GM12878 (cell line): ENCODE measurements around the gene NPHP3. TPM values are rescaled to one million over a fixed set of nuclear protein-coding genes. Genes with fewer than 3 reads are reported as not detected.

Experiments
- ATAC-seq: fragments of 200-7000 bp; cut with Tn5 transposase; 3 replicates; pipeline ENCODE4 v1.9.1; 2020; ENCODE audit warnings: mild to moderate bottlenecking, moderate library complexity
- BruUV-seq: library from RNA; stranded (reverse); fragments of 400-500 nt; replicated peaks from 2 replicates; lab custom pipeline; 2021; lab: Mats Ljungman, UMichigan
- CTCF ChIA-PET: fragments of 300-600 bp; sonication (Branson Sonifier 250); formaldehyde crosslinking; extraction: SDS; loops from one replicate; lab custom pipeline; 2021; ENCODE audit warnings: inconsistent platforms; lab: Yijun Ruan, JAX
- POLR2A ChIA-PET: fragments of 350-600 bp; formaldehyde crosslinking; extraction: SDS; loops from one replicate; lab custom pipeline; 2021; ENCODE audit warnings: inconsistent platforms; lab: Charles Lee
- RAD21 ChIA-PET: fragments of 300-600 bp; sonication (Branson Sonifier 250); formaldehyde crosslinking; loops from one replicate; lab custom pipeline; 2023; ENCODE audit warnings: antibody characterized with exemption; ENCODE audit not compliant: unreplicated experiment; lab: Charles Lee
- SMC1A ChIA-PET: fragments of 300-600 bp; sonication (Branson Sonifier 250); formaldehyde crosslinking; loops from one replicate; lab custom pipeline; 2023; ENCODE audit not compliant: unreplicated experiment, uncharacterized antibody; lab: Charles Lee
- DNase-seq: peaks from one replicate; pipeline ENCODE4 v3.0.0-alpha.2; 2011; ENCODE audit warnings: low read depth, low spot score
- FAIRE-seq: peaks from 3 replicates; lab custom pipeline; 2011; peaks lifted over from hg19 to GRCh38; lab: Jason Lieb, UNC
- H2AFZ ChIP-seq: 2 replicates; pipeline ENCODE4 v1.6.0; 2011; ENCODE audit warnings: low read depth, low read length, control low read depth; ENCODE audit not compliant: control insufficient read depth
- H3K27ac ChIP-seq: 2 replicates; pipeline ENCODE4 v1.5.1; 2011; ENCODE audit warnings: control low read depth; ENCODE audit not compliant: control insufficient read depth, insufficient read depth
- H3K27me3 ChIP-seq, 2 experiments: replicated peaks in 1 of 2; 2 replicates each; pipeline versions ENCODE4 v1.6.0 to v1.6.1; 2011; ENCODE audit warnings: low read length in 1 of 2; ENCODE audit not compliant: control insufficient read depth in 2 of 2, insufficient read depth in 2 of 2
- H3K36me3 ChIP-seq, 2 experiments: 2 replicates each; pipeline ENCODE4 v1.5.1; 2011; ENCODE audit warnings: low read length in 1 of 2; ENCODE audit not compliant: control insufficient read depth in 2 of 2, insufficient read depth in 2 of 2
- H3K4me1 ChIP-seq: 2 replicates; pipeline ENCODE4 v1.6.1; 2011; ENCODE audit warnings: mild to moderate bottlenecking, low read length, moderate library complexity, mixed read lengths; ENCODE audit not compliant: control insufficient read depth, insufficient read depth
- H3K4me2 ChIP-seq: 2 replicates; pipeline ENCODE4 v1.6.0; 2011; ENCODE audit warnings: control low read depth; ENCODE audit not compliant: control insufficient read depth, insufficient read depth
- H3K4me3 ChIP-seq: fragments of 200-600 bp; sonication (generic); 2 replicates; pipeline ENCODE4 v1.5.1; 2016
- H3K79me2 ChIP-seq: 2 replicates; pipeline ENCODE4 v1.6.0; 2011; ENCODE audit warnings: low read length; ENCODE audit not compliant: control insufficient read depth, insufficient read depth
- H3K9ac ChIP-seq: 2 replicates; pipeline ENCODE4 v1.8.0; 2011; ENCODE audit warnings: low read length, control low read depth, mixed read lengths; ENCODE audit not compliant: control insufficient read depth, insufficient read depth
- H3K9me3 ChIP-seq: replicated peaks from 3 replicates; pipeline ENCODE4 v1.5.1; 2011; ENCODE audit warnings: mild to moderate bottlenecking, low read length; ENCODE audit not compliant: control insufficient read depth, insufficient read depth
- H4K20me1 ChIP-seq: 2 replicates; pipeline ENCODE4 v1.6.0; 2011; ENCODE audit not compliant: control insufficient read depth, insufficient read depth
- ASH2L ChIP-seq: fragments of 300-600, 200-600 bp; sonication (generic); IDR thresholded peaks from 2 replicates; pipeline ENCODE4 v1.6.1; 2017; ENCODE audit warnings: low read depth, mild to moderate bottlenecking, borderline replicate concordance
- CREB1 ChIP-seq: IDR thresholded peaks from 2 replicates; pipeline ENCODE4 v1.6.1; 2012; ENCODE audit warnings: low read depth, mild to moderate bottlenecking, inconsistent platforms
- HCFC1 ChIP-seq: fragments of 150-350 bp; IDR thresholded peaks from 2 replicates; pipeline ENCODE4 v1.6.1; 2014; ENCODE audit warnings: low read length
- IRF4 ChIP-seq: IDR thresholded peaks from 2 replicates; pipeline ENCODE4 v1.6.1; 2011; ENCODE audit warnings: low read depth, low read length
- IRF5 ChIP-seq: fragments of 450-650 bp; IDR thresholded peaks from 2 replicates; pipeline ENCODE4 v1.6.1; 2017; ENCODE audit warnings: borderline replicate concordance
- KDM1A ChIP-seq: fragments of 200-600 bp; sonication (generic); IDR thresholded peaks from 2 replicates; pipeline ENCODE4 v1.6.1; 2016; ENCODE audit warnings: borderline replicate concordance
- KLF5 ChIP-seq: fragments of 450-650 bp; IDR thresholded peaks from 2 replicates; pipeline ENCODE4 v1.6.1; 2014; ENCODE audit warnings: mild to moderate bottlenecking; ENCODE audit not compliant: partially characterized antibody
- RB1 ChIP-seq: fragments of 450-650 bp; formaldehyde crosslinking; IDR thresholded peaks from 2 replicates; pipeline ENCODE4 v1.6.1; 2017; ENCODE audit warnings: mild to moderate bottlenecking, borderline replicate concordance
- SMARCA5 ChIP-seq: fragments of 450-650 bp; IDR thresholded peaks from 2 replicates; pipeline ENCODE4 v1.6.1; 2017; ENCODE audit warnings: mild to moderate bottlenecking
- YBX1 ChIP-seq: fragments of 450-650 bp; IDR thresholded peaks from 2 replicates; pipeline ENCODE4 v1.6.1; 2016; ENCODE audit warnings: antibody characterized with exemption
- ZNF384 ChIP-seq: IDR thresholded peaks from 2 replicates; pipeline ENCODE4 v1.6.1; 2012; ENCODE audit warnings: low read depth, mild to moderate bottlenecking, low read length, improper control_type of control experiment, borderline replicate concordance
- WGBS: methylation state at CpG from one replicate; pipeline ENCODE4 v1.1.6; 2016; ENCODE audit warnings: low lambda C conversion rate; ENCODE audit not compliant: insufficient replicate concordance, insufficient coverage; ENCODE audit errors: missing lambda C conversion rate; 5-methylcytosine and 5-hydroxymethylcytosine counted together
- in situ Hi-C: fragments of 300-500 bp; cut with MboI; formaldehyde crosslinking; loops from 9 replicates; pipeline ENCODE4 v1.14.3; 2018; ENCODE audit warnings: mixed read lengths
- intact Hi-C: fragments of 100-400 bp; cut with micrococcal nuclease; formaldehyde crosslinking; loops from one replicate; pipeline ENCODE4 v1.14.2; 2022; ENCODE audit not compliant: unreplicated experiment
- polyA plus RNA-seq, 11 experiments: library from polyadenylated mRNA; depleted of rRNA in 4 of 11; unstranded in 6 of 11; stranded (reverse) in 5 of 11; fragments of >200 nt; fragmentation: Nextera tagmentation in 4 of 11; fragmentation: Illumina TruSeq in 1 of 11; extraction: Ambion mirVana in 4 of 11; extraction: Trizol in 1 of 11; gene quantifications; 1 replicate in 1 of 11; 2 replicates in 10 of 11; pipeline versions ENCODE4 v1.2.1 to v1.2.3, GENCODE V29; 2011 to 2016; ENCODE audit warnings: inconsistent platforms in 2 of 11, missing spikeins in 2 of 11, low read depth in 1 of 11
- total RNA-seq, 4 experiments: library from RNA; depleted of rRNA in 3 of 4; stranded (reverse); fragments of >200 nt in 3 of 4; fragmentation: Illumina TruSeq in 1 of 4; extraction: Trizol in 1 of 4; gene quantifications; 2 replicates each; pipeline versions ENCODE4 v1.2.1 to v1.2.3, GENCODE V29; 2013 to 2021
- TF ChIP-seq, protein P1 (sequence below): fragments of 450-650 bp; IDR thresholded peaks from 2 replicates; pipeline ENCODE4 v1.6.1; 2017; ENCODE audit warnings: mild to moderate bottlenecking

NPHP3 gene
- total and polyA plus RNA-seq, 10 of the 15 experiments (the other 5 are each of a cell fraction or from before 2014, with no cell fraction given), result 0.84 to 11.7 (median 2.9) TPM

- no peaks in the 10 kb centered on the region for H3K27me3 ChIP-seq
- 10% methylated on average over 3 of the region's 3 CpGs for WGBS
- TF ChIP-seq CREB1, result no peak
- TF ChIP-seq KDM1A, result no peak
- TF ChIP-seq, protein P1, sequence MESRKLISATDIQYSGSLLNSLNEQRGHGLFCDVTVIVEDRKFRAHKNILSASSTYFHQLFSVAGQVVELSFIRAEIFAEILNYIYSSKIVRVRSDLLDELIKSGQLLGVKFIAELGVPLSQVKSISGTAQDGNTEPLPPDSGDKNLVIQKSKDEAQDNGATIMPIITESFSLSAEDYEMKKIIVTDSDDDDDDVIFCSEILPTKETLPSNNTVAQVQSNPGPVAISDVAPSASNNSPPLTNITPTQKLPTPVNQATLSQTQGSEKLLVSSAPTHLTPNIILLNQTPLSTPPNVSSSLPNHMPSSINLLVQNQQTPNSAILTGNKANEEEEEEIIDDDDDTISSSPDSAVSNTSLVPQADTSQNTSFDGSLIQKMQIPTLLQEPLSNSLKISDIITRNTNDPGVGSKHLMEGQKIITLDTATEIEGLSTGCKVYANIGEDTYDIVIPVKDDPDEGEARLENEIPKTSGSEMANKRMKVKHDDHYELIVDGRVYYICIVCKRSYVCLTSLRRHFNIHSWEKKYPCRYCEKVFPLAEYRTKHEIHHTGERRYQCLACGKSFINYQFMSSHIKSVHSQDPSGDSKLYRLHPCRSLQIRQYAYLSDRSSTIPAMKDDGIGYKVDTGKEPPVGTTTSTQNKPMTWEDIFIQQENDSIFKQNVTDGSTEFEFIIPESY, result no peak
- TF ChIP-seq ASH2L, result no peak
- TF ChIP-seq RB1, result no peak
- TF ChIP-seq YBX1, result no peak
- no peak for TF ChIP-seq IRF5
- no peak for TF ChIP-seq IRF4
- no peak for TF ChIP-seq ZNF384
- no peak for TF ChIP-seq SMARCA5
- TF ChIP-seq KLF5, result no peak
- no peak for TF ChIP-seq HCFC1
- SMC1A ChIA-PET, result no interaction called here
- H3K9me3 ChIP-seq, result no peaks in the 10 kb centered on the region
- H3K27ac ChIP-seq, result no peak overlapping the region
- H3K36me3 ChIP-seq, result no peaks in the 10 kb centered on the region
- H3K4me1 ChIP-seq, result no peaks in the 10 kb centered on the region
- H3K9ac ChIP-seq, result no peak overlapping the region
- no peaks in the 10 kb centered on the region for H4K20me1 ChIP-seq
- in situ Hi-C loops, result no loop called here
- no TSS peak for BruUV-seq
- no peak for DNase-seq
- no peak overlapping the region for H2AFZ ChIP-seq
- no peak overlapping the region for H3K4me3 ChIP-seq
- no peak overlapping the region for H3K4me2 ChIP-seq
- POLR2A ChIA-PET, result no interaction called here
- CTCF ChIA-PET, result no interaction called here
- intact Hi-C loops, result no loop called here
- RAD21 ChIA-PET, result no interaction called here
- FAIRE-seq, result no peak
- no peaks in the 10 kb centered on the region for H3K79me2 ChIP-seq
- ATAC-seq, result no peak
Measured at GRCh38 chr3:132756108-132756650, 34.0 kb upstream of the NPHP3 start.
